ENCODE measurements around the gene OTOP3. TPM values are rescaled to one million over a fixed set of nuclear protein-coding genes. Genes with fewer than 3 reads are reported as not detected.

OTOP3 gene
- total RNA-seq, 1 experiment from 2014 or later, result not detected

GRCh38 chr17:74916136-74916850 is 19.4 kb upstream of the OTOP3 start:
- DNase-seq (ENCODE audit: low read depth), result no peak

GRCh38 chr17:74916851-74917199 is 18.9 kb upstream of the OTOP3 start:
- no peak for DNase-seq (ENCODE audit: low read depth)

- no peak for DNase-seq (ENCODE audit: low read depth)
Measured at GRCh38 chr17:74917430-74917829, 18.3 kb upstream of the OTOP3 start.

GRCh38 chr17:74918906-74919305 is 16.8 kb upstream of the OTOP3 start:
- no peak for DNase-seq (ENCODE audit: low read depth)

- DNase-seq (ENCODE audit: low read depth), result no peak
Measured at GRCh38 chr17:74919440-74920305, 16.0 kb upstream of the OTOP3 start.

- no peak for DNase-seq (ENCODE audit: low read depth)
Measured at GRCh38 chr17:74920306-74920620, 15.4 kb upstream of the OTOP3 start.

GRCh38 chr17:74920642-74921025 is 15.1 kb upstream of the OTOP3 start:
- DNase-seq (ENCODE audit: low read depth), result no peak

- no peak for DNase-seq (ENCODE audit: low read depth)
Measured at GRCh38 chr17:74921026-74921681, 14.5 kb upstream of the OTOP3 start.

GRCh38 chr17:74921769-74922168 is 13.9 kb upstream of the OTOP3 start:
- DNase-seq (ENCODE audit: low read depth), result no peak

- no peak for DNase-seq (ENCODE audit: low read depth)
Measured at GRCh38 chr17:74922172-74922571, 13.5 kb upstream of the OTOP3 start.

GRCh38 chr17:74922694-74923537 is 12.8 kb upstream of the OTOP3 start, which contains the start of gene USH1G:
Gene USH1G (minus strand): TSS chr17:74923255. CDS start chr17:74923073, 182 bp downstream.
- no peak for DNase-seq (ENCODE audit: low read depth)

GRCh38 chr17:74923538-74924249 is 12.0 kb upstream of the OTOP3 start:
- DNase-seq (ENCODE audit: low read depth), result no peak

GRCh38 chr17:74924250-74924948 is 11.3 kb upstream of the OTOP3 start, which contains the start of gene OTOP2:
Gene OTOP2 (plus strand): TSS chr17:74924273. CDS start chr17:74924633, 360 bp downstream.
- no peak for DNase-seq (ENCODE audit: low read depth)

- no peak for DNase-seq (ENCODE audit: low read depth)
Measured at GRCh38 chr17:74925242-74925641, 10.5 kb upstream of the OTOP3 start.

- DNase-seq (ENCODE audit: low read depth), result no peak
Measured at GRCh38 chr17:74928786-74929185, 6.9 kb upstream of the OTOP3 start.

GRCh38 chr17:74930535-74931036 is 5.1 kb upstream of the OTOP3 start:
- DNase-seq (ENCODE audit: low read depth), result no peak

- DNase-seq (ENCODE audit: low read depth), result no peak
Measured at GRCh38 chr17:74935048-74935447, 650 bp upstream of the OTOP3 start.

GRCh38 chr17:74936470-74936799 is 737 bp downstream of the OTOP3 start:
- DNase-seq (ENCODE audit: low read depth), result no peak

GRCh38 chr17:74937064-74938051 is 1.7 kb downstream of the OTOP3 start:
- DNase-seq (ENCODE audit: low read depth), result no peak

All from HT1080 (cell line).